Measurements from ENCODE around the gene ZNFX1.

- TF ChIP-seq MYC (IDR thresholded peaks at IDR 0.05; ENCODE audit: borderline replicate concordance, low read length) (no peak), CTCF (IDR thresholded peaks at IDR 0.05) (no peak), POLR2A (IDR thresholded peaks at IDR 0.05; ENCODE audit: low read length) (no peak), FOSL2 (IDR thresholded peaks at IDR 0.05) (no peak), FOSL2 (CRISPR knock-in tag; IDR thresholded peaks at IDR 0.05) (no peak), NR3C1 (IDR thresholded peaks at IDR 0.05) (no peak), ZC3H11A (IDR thresholded peaks at IDR 0.05) (no peak), REST (IDR thresholded peaks at IDR 0.05) (no peak)
Measured at GRCh38 chr20:49270177-49270576, 7.7 kb downstream of the ZNFX1 start.
